ENCODE results near the gene DHRS1. TPM values are rescaled to one million over a fixed set of nuclear protein-coding genes. Genes with fewer than 3 reads are reported as not detected.
"Not testable (repeated sequence)": the region's sequence is repeated elsewhere in the genome, so short reads cannot be mapped to it uniquely, and the experiment has no call there.

The DHRS1 gene
- total RNA-seq, 1 donor from 2014 or later = 28.7 TPM

DNA sequence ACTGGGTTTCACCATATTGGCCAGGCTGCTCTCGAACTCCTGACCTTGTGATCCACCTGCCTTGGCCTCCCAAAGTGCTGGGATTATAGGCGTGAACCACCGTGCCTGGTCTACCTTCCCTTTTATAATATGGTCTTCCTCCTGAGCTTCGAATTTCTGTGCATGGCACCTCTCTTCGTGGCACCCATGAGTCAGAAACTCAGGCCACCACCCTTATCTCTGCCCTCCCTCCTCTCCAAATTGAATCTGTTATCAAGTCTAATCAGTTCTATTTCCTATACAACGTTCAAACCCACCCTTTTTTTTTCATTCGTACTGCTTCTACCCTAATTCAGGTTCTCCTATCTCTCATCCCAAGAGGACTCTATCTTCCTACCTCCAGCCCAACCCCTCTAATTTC lies 52.2 kb downstream of the DHRS1 start:
- DNase-seq (ENCODE audit: low spot score) = no peak

DNA sequence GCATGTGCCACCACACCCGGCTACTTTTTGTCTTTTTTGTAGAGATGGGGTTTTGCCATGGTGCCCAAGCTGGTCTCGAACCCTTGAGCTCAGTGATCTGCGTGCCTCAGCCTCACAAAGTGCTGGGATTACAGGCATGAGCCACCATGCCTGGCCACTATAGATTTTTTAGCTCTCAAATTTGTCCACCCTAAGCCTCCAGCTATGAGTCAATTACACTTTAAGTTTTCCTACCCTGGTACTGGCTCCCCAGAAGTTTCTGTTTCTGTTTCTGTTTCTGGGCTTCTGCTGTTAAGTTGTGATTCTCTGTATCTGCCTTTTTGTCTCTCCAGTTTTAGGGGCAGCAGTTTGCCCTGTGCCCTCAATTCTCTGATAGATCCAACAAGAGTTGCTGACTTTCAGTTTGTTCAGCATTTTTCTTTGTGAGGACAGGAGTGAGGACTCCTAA lies 52.8 kb downstream of the DHRS1 start:
- no peak for DNase-seq (ENCODE audit: low spot score)

DNA sequence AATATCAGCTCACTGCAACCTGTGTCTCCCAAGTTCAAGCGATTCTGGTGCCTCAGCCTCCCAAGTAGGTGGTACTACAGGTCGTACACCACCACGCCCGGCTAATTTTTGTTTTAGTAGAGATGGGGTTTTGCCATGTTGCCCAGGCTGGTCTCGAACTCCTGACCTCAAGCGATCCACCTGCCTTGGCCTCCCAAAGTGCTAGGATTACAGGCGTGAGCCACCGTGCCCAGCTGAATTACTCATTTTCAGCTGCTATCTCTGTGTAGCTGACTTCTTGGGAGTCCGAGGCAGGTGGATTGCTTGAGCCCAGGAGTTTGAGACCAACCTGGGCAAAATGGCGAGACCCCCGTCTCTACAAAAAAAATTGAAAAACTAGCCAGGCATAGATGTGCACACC lies 54.2 kb downstream of the DHRS1 start:
- not testable (repeated sequence) for DNase-seq (ENCODE audit: low spot score)

DNA sequence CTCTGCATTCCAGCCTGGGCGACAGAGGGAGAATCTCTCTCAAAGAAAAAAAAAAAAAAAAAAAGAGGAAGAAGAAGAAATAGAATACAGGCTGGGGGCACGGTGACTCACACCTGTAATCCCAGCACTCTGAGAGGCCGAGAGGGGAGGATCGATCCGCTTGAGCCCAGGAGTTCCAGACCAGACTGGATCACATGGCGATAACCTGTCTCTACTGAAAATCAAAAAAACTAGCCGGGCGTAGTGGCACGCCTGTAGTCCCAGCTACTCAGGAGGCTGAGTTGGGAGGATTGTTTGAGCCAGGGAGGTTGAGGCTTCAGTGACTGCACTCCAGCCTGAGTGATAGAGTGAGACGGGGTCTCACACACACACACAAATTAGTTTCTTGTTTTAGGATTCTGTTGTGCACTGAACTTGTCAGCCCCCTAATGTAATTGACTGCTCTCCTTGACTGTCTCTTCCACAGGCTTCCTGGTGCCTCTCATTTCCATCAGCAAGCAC lies 56.2 kb downstream of the DHRS1 start:
- DNase-seq (ENCODE audit: low spot score) = no peak

DNA sequence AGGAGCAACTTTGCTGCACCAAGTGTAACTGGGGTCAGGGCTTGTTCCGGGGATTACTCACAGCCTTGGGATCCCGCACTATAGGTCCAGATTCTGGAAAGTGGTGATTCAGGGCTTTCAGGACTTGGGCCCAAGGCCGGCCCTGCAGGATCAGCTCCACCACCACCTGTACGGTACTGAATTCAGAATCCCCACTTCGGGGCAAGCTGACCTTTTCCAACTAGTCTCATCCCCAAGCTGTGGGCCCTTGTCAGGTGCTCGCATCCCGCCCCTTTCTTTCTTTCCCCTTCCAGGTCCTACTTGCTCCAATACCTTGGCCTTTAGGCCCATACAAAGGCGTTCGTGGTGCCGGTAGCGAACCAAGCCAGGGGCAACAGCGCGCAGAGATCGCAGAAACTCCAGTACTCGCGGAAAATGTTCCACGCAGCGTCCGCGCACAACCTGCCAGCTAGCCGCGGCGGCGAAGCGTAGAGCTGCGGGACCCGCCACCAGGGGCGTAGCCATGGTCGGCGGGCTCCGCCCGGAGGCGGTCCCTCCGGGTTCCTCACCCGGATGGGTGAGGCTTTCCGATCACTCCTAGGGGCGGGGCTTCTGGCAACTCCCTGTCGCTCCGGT lies 57.6 kb downstream of the DHRS1 start:
- peak; percentile 94 for DNase-seq (ENCODE audit: low spot score)

Other genes with a start within 250 kb of the DHRS1 start
- 1.3 TPM for gene CARMIL3, start 247.8 kb downstream of the DHRS1 start, total RNA-seq
- gene CPNE6, start 228.2 kb downstream of the DHRS1 start, total RNA-seq = 1.5 TPM
- gene PCK2, start 205.5 kb downstream of the DHRS1 start, total RNA-seq = 116 TPM
- 65.7 TPM for gene DCAF11, start 185.0 kb downstream of the DHRS1 start, total RNA-seq
- gene NRL, start 184.8 kb downstream of the DHRS1 start, total RNA-seq = 3.9 TPM
- 0.55 TPM for gene FITM1, start 169.1 kb downstream of the DHRS1 start, total RNA-seq
- gene PSME1, start 163.6 kb downstream of the DHRS1 start, total RNA-seq = 227 TPM
- 25.7 TPM for gene EMC9, start 158.2 kb downstream of the DHRS1 start, total RNA-seq
- 213 TPM for gene PSME2, start 153.2 kb downstream of the DHRS1 start, total RNA-seq
- 86.6 TPM for gene RNF31, start 152.3 kb downstream of the DHRS1 start, total RNA-seq
- gene IRF9, start 138.5 kb downstream of the DHRS1 start, total RNA-seq = 101 TPM
- 12.6 TPM for gene REC8, start 127.7 kb downstream of the DHRS1 start, total RNA-seq
- gene IPO4, start 111.0 kb downstream of the DHRS1 start, total RNA-seq = 69.1 TPM
- 42.9 TPM for gene TM9SF1, start 104.3 kb downstream of the DHRS1 start, total RNA-seq
- 2.1 TPM for gene TSSK4, start 94.1 kb downstream of the DHRS1 start, total RNA-seq
- gene CHMP4A, start 86.3 kb downstream of the DHRS1 start, total RNA-seq = 58.6 TPM
- 17.0 TPM for gene MDP1, start 83.7 kb downstream of the DHRS1 start, total RNA-seq
- gene NEDD8, start 67.4 kb downstream of the DHRS1 start, total RNA-seq = 159 TPM
- gene GMPR2, start 66.9 kb downstream of the DHRS1 start, total RNA-seq = 78.7 TPM
- gene TINF2, start 57.2 kb downstream of the DHRS1 start, total RNA-seq = 82.5 TPM
- 7.7 TPM for gene TGM1, start 36.6 kb downstream of the DHRS1 start, total RNA-seq
- gene RABGGTA, start 28.2 kb downstream of the DHRS1 start, total RNA-seq = 36.1 TPM
- gene NOP9, start 70 bp upstream of the DHRS1 start, total RNA-seq = 36.5 TPM
- gene CIDEB, start 8.2 kb upstream of the DHRS1 start, total RNA-seq = 11.1 TPM
- 8.2 TPM for gene LTB4R2, start 10.4 kb upstream of the DHRS1 start, total RNA-seq
- gene LTB4R, start 11.7 kb upstream of the DHRS1 start, total RNA-seq = 9.6 TPM
- 61.7 TPM for gene ADCY4, start 35.3 kb upstream of the DHRS1 start, total RNA-seq
- 22.4 TPM for gene RIPK3, start 40.2 kb upstream of the DHRS1 start, total RNA-seq
- gene NFATC4, start 68.4 kb upstream of the DHRS1 start, total RNA-seq = 67.2 TPM
- gene NYNRIN, start 99.2 kb upstream of the DHRS1 start, total RNA-seq = 32.7 TPM
- 2.2 TPM for gene CBLN3, start 129.9 kb upstream of the DHRS1 start, total RNA-seq
- 72.9 TPM for gene KHNYN, start 130.2 kb upstream of the DHRS1 start, total RNA-seq
- gene SDR39U1, start 143.0 kb upstream of the DHRS1 start, total RNA-seq = 73.5 TPM
- gene CMA1, start 208.5 kb upstream of the DHRS1 start, total RNA-seq = 2.2 TPM